A673 (cell line): ENCODE data around the gene CEACAM1.

Source experiments
- CTCF ChIP-seq: fragments of 300-800, 200-600 bp; sonication (generic); conservative IDR thresholded peaks from 2 replicates; pipeline ENCODE4 v1.5.1; 2017; ENCODE audit warnings: low read depth, mild to moderate bottlenecking, antibody characterized with exemption, low read length, moderate library complexity, mixed read lengths
- EZH2 ChIP-seq: fragments of 200-600 bp; sonication (generic); IDR thresholded peaks from 2 replicates; pipeline ENCODE4 v1.6.1; 2017; ENCODE audit warnings: borderline replicate concordance, low read depth, mild to moderate bottlenecking, mixed read lengths, antibody characterized with exemption, low read length; ENCODE audit not compliant: poor library complexity, severe bottlenecking

GRCh38 chr19:42532891-42533290 lies 4.6 kb upstream of the CEACAM1 start:
- no peak for TF ChIP-seq CTCF
- no peak for TF ChIP-seq EZH2
